ENCODE measurements around the gene SEPTIN14. TPM values are rescaled to one million over a fixed set of nuclear protein-coding genes. Genes with fewer than 3 reads are reported as not detected.

SEPTIN14 gene
- total RNA-seq, 1 experiment from 2014 or later: not detected

GRCh38 chr7:55877308-55877707 is 14.8 kb upstream of the SEPTIN14 start:
- H3T11ph ChIP-seq (ENCODE audit: low read length): no peak overlapping the region
- H3K79me1 ChIP-seq (ENCODE audit: insufficient read depth, low read depth, low read length, poor library complexity, severe bottlenecking): no peaks in the 10 kb centered on the region
- no peak overlapping the region for H3K14ac ChIP-seq (ENCODE audit: insufficient read depth, low read length)
- no peaks in the 10 kb centered on the region for H3K4me1 ChIP-seq (ENCODE audit: insufficient read depth, low read length)
- no peak overlapping the region for H3K27ac Mint-ChIP-seq
- DNase-seq: no peak
- H4K8ac ChIP-seq (replicated peaks; ENCODE audit: insufficient read length, low read depth, low read length): no peak overlapping the region
- H2BK15ac ChIP-seq (ENCODE audit: low read depth, low read length): no peak overlapping the region
- H3K4me1 Mint-ChIP-seq: no peaks in the 10 kb centered on the region
- H4K20me1 ChIP-seq (ENCODE audit: control insufficient read depth, insufficient read depth, insufficient read length): no peaks in the 10 kb centered on the region
- H3K27me3 Mint-ChIP-seq (ENCODE audit: low read depth): no peaks in the 10 kb centered on the region
- H4K91ac ChIP-seq (ENCODE audit: insufficient read length, low read depth, low read length): no peak overlapping the region
- H2AFZ ChIP-seq (ENCODE audit: low read length): no peak overlapping the region
- no peak overlapping the region for H3K4me2 ChIP-seq (ENCODE audit: insufficient read depth, insufficient read length, low read length)
- H3K27me3 ChIP-seq (ENCODE audit: insufficient read depth, low read length): no peaks in the 10 kb centered on the region
- H3K18ac ChIP-seq (ENCODE audit: insufficient read length, low read depth, low read length): no peak overlapping the region
- no peak for TF ChIP-seq CTCF (conservative IDR thresholded peaks at IDR 0.05)
- no peak overlapping the region for H3K4ac ChIP-seq (ENCODE audit: low read depth, low read length)
- H3K23ac ChIP-seq (ENCODE audit: insufficient read length, low read depth, low read length): no peak overlapping the region
- no peaks in the 10 kb centered on the region for H3K79me2 ChIP-seq (ENCODE audit: insufficient read depth, low read length)
- H4K5ac ChIP-seq (ENCODE audit: insufficient read length, low read depth, low read length): no peak overlapping the region
- H2BK120ac ChIP-seq (ENCODE audit: low read depth, low read length, poor library complexity, severe bottlenecking): no peak overlapping the region
- no peak overlapping the region for H3K4me3 Mint-ChIP-seq
- WGBS (ENCODE audit: extremely low coverage, insufficient read length, low lambda C conversion rate): no CpG with 5 or more reads among the region's 6 CpGs
- H3K9me3 Mint-ChIP-seq: peaks cover 5 to 82% of the 10 kb centered on the region in 2 experiments; a peak in 4 of 5 replicates
- no peaks in the 10 kb centered on the region for H3K9me3 ChIP-seq (ENCODE audit: control insufficient read depth, low read depth, low read length)
- H3K56ac ChIP-seq (ENCODE audit: insufficient read length, low read depth, low read length): no peak overlapping the region
- no peak overlapping the region for H2BK12ac ChIP-seq (ENCODE audit: insufficient read length, low read depth, low read length)
- H2BK20ac ChIP-seq (ENCODE audit: low read depth, low read length, poor library complexity, severe bottlenecking): no peak overlapping the region
- no peak overlapping the region for H2BK5ac ChIP-seq (ENCODE audit: insufficient read length, low read length)
- H2AK5ac ChIP-seq (ENCODE audit: insufficient read length, low read length): no peak overlapping the region
- no peaks in the 10 kb centered on the region; a peak in 1 of 7 replicates for H3K36me3 Mint-ChIP-seq (ENCODE audit: insufficient read depth in 1 of 3, low read depth in 3 of 3)
- H3K27ac ChIP-seq (ENCODE audit: insufficient read length, low read depth, low read length): no peak overlapping the region
- H3K9ac ChIP-seq (ENCODE audit: extremely low read depth, insufficient read length, low read length): no peak overlapping the region
- H3K23me2 ChIP-seq (ENCODE audit: insufficient read length, low read depth, low read length, poor library complexity, severe bottlenecking): no peaks in the 10 kb centered on the region
